K562 (cell line): ENCODE data around the gene LRRC10B. TPM values are rescaled to one million over a fixed set of nuclear protein-coding genes. Genes with fewer than 3 reads are reported as not detected.

Source experiments
- ATAC-seq: fragments of 200-7000 bp; cut with Tn5 transposase; 3 replicates; pipeline ENCODE4 v1.9.1; 2020; ENCODE audit warnings: moderate library complexity
- BruUV-seq: library from RNA; stranded (reverse); fragments of 400-500 nt; replicated peaks from 2 replicates; lab custom pipeline; 2021; lab: Mats Ljungman, UMichigan
- CTCF ChIA-PET: fragments of 300-600 bp; formaldehyde crosslinking; extraction: SDS; loops from one replicate; lab custom pipeline; 2021; ENCODE audit warnings: low intra/inter-chr PET ratio; lab: Yijun Ruan, JAX
- POLR2A ChIA-PET: fragments of 300-600, 350-650 bp; sonication (Branson Sonifier 250); formaldehyde crosslinking; extraction: SDS; loops from one replicate; lab custom pipeline; 2021; ENCODE audit warnings: antibody characterized with exemption, inconsistent platforms; lab: Yijun Ruan, JAX
- DNase-seq, 4 experiments: peaks; one replicate each; pipeline versions ENCODE4 v3.0.0 to v3.0.0-alpha.2; 2011 to 2018; ENCODE audit warnings: low spot score in 3 of 4, mixed read lengths in 3 of 4; ENCODE audit errors: extremely low read depth in 1 of 4
- FAIRE-seq: peaks from 2 replicates; lab custom pipeline; 2011; peaks lifted over from hg19 to GRCh38; lab: Jason Lieb, UNC
- H2AFZ ChIP-seq: 2 replicates; pipeline ENCODE4 v1.6.0; 2011; ENCODE audit warnings: low read depth, low read length, control low read depth, inconsistent platforms
- H3K27ac ChIP-seq: fragments of 200-600 bp; 3 replicates; pipeline ENCODE4 v1.8.0; 2011; ENCODE audit warnings: low read depth, mild to moderate bottlenecking, control low read depth, inconsistent platforms, low read length, moderate library complexity, mixed read lengths; ENCODE audit errors: extremely low read depth
- H3K27me3 ChIP-seq, 2 experiments: fragments of 300-600 bp in 1 of 2; 2 replicates in 1 of 2; 3 replicates in 1 of 2; pipeline versions ENCODE4 v1.6.0 to v1.8.0; 2011; ENCODE audit warnings: inconsistent platforms in 2 of 2, low read length in 2 of 2, mild to moderate bottlenecking in 1 of 2, mixed read lengths in 1 of 2, moderate library complexity in 1 of 2; ENCODE audit not compliant: control insufficient read depth in 2 of 2, insufficient read depth in 2 of 2
- H3K36me3 ChIP-seq: fragments of 300-600 bp; 3 replicates; pipeline ENCODE4 v1.8.0; 2011; ENCODE audit warnings: mild to moderate bottlenecking, low read length, inconsistent platforms; ENCODE audit not compliant: control insufficient read depth, insufficient read depth
- H3K4me1 ChIP-seq, 2 experiments: fragments of 200-600 bp in 1 of 2; replicated peaks in 1 of 2; 2 replicates in 1 of 2; 3 replicates in 1 of 2; pipeline versions ENCODE4 v1.5.1 to v1.8.0; 2011; ENCODE audit warnings: inconsistent platforms in 2 of 2, low read length in 2 of 2, mild to moderate bottlenecking in 1 of 2, mixed read lengths in 1 of 2, moderate library complexity in 1 of 2; ENCODE audit not compliant: control insufficient read depth in 2 of 2, insufficient read depth in 2 of 2
- H3K4me2 ChIP-seq: 2 replicates; pipeline ENCODE4 v1.6.1; 2011; ENCODE audit warnings: low read length, control low read depth, inconsistent platforms, mixed read lengths; ENCODE audit not compliant: insufficient read depth
- H3K4me3 ChIP-seq: fragments of 200-600 bp; sonication (generic), shearing (Covaris generic); 2 replicates; pipeline ENCODE4 v1.5.1; 2016; ENCODE audit warnings: control low read depth, inconsistent platforms
- H3K79me2 ChIP-seq: fragments of 200-600 bp; 3 replicates; pipeline ENCODE4 v1.8.0; 2011; ENCODE audit warnings: low read length, inconsistent platforms; ENCODE audit not compliant: control insufficient read depth, insufficient read depth
- H3K9ac ChIP-seq, 2 experiments: 2 replicates each; pipeline versions ENCODE4 v1.6.0 to v1.6.1; 2011; ENCODE audit warnings: low read depth in 2 of 2, low read length in 2 of 2, control low read depth in 1 of 2, inconsistent platforms in 1 of 2, mild to moderate bottlenecking in 1 of 2, mixed read lengths in 1 of 2; ENCODE audit not compliant: insufficient read depth in 1 of 2
- H3K9me1 ChIP-seq: one replicate; pipeline ENCODE4 v1.6.0; 2011; ENCODE audit warnings: inconsistent platforms, mild to moderate bottlenecking, low read length, moderate library complexity; ENCODE audit not compliant: control insufficient read depth, insufficient read depth
- H3K9me3 ChIP-seq: replicated peaks from 2 replicates; pipeline ENCODE4 v1.5.1; 2011; ENCODE audit warnings: low read depth, low read length, inconsistent platforms; ENCODE audit not compliant: control insufficient read depth, insufficient read depth
- H4K20me1 ChIP-seq: replicated peaks from 2 replicates; pipeline ENCODE4 v1.6.1; 2011; ENCODE audit warnings: low read length, inconsistent platforms, mixed read lengths; ENCODE audit not compliant: control insufficient read depth, insufficient read depth
- ARID2 ChIP-seq: fragments of 450-650 bp; IDR thresholded peaks from 2 replicates; pipeline ENCODE4 v1.6.1; 2017; ENCODE audit warnings: antibody characterized with exemption, mild to moderate bottlenecking
- SPI1 ChIP-seq: IDR thresholded peaks from 2 replicates; pipeline ENCODE4 v1.6.1; 2011; ENCODE audit warnings: low read depth, low read length, control low read depth, borderline replicate concordance
- ZNF57 ChIP-seq: fragments of 450-650 bp; formaldehyde crosslinking; IDR thresholded peaks from 2 replicates; pipeline ENCODE4 v1.4.0; 2020; ENCODE audit warnings: mild to moderate bottlenecking, moderate library complexity
- WGBS: fragments of 100-300 bp; shearing (Covaris generic); methylation state at CpG from one replicate; pipeline ENCODE4 v1.1.6; 2016; ENCODE audit warnings: low coverage, mixed read lengths; ENCODE audit not compliant: insufficient coverage; ENCODE audit errors: missing lambda C conversion rate; 5-methylcytosine and 5-hydroxymethylcytosine counted together
- in situ Hi-C: fragments of 300-500 bp; cut with MboI; formaldehyde crosslinking; loops from 4 replicates; pipeline ENCODE4 v1.15.0; 2018; ENCODE audit warnings: inconsistent platforms, mixed read lengths
- intact Hi-C: fragments of 100-400 bp; cut with micrococcal nuclease; formaldehyde crosslinking; loops from 2 replicates; pipeline ENCODE4 v1.14.2; 2022
- polyA plus RNA-seq, 8 experiments: library from polyadenylated mRNA; depleted of rRNA in 4 of 8; stranded (reverse) in 5 of 8; unstranded in 3 of 8; fragments of >200 nt; fragmentation: Nextera tagmentation in 2 of 8; fragmentation: Illumina TruSeq in 1 of 8; extraction: Ambion mirVana in 2 of 8; extraction: Trizol in 1 of 8; gene quantifications; 2 replicates each; pipeline versions ENCODE4 v1.2.1 to v1.2.3, GENCODE V29; 2011 to 2014; ENCODE audit warnings: inconsistent platforms in 1 of 8, missing spikeins in 1 of 8
- total RNA-seq, 7 experiments: library from RNA; depleted of rRNA in 6 of 7; stranded (reverse); fragments of >200 nt in 6 of 7; fragmentation: Illumina TruSeq in 2 of 7; extraction: Trizol in 2 of 7; gene quantifications; 2 replicates each; pipeline versions ENCODE4 v1.2.1 to v1.2.3, GENCODE V29; 2011 to 2021; ENCODE audit warnings: low replicate concordance in 1 of 7
- TF ChIP-seq, protein P1 (sequence below): sonication (generic); formaldehyde crosslinking; IDR thresholded peaks from 2 replicates; pipeline ENCODE4 v1.8.0; 2022; ENCODE audit warnings: mild to moderate bottlenecking, missing genetic modification reagents
- TF ChIP-seq, protein P2 (sequence below): fragments of 450-650 bp; IDR thresholded peaks from 2 replicates; pipeline ENCODE4 v1.6.1; 2017; ENCODE audit warnings: mild to moderate bottlenecking, moderate library complexity
- TF ChIP-seq, protein P3 (sequence below), 2 experiments: fragments of 450-650 bp; IDR thresholded peaks; 2 replicates each; pipeline ENCODE4 v1.6.1; 2016

Gene LRRC10B
- total and polyA plus RNA-seq, 9 of the 15 experiments (the other 6 are each of a cell fraction or from before 2014, with no cell fraction given): 0.11 TPM; not detected in 8

DNA sequence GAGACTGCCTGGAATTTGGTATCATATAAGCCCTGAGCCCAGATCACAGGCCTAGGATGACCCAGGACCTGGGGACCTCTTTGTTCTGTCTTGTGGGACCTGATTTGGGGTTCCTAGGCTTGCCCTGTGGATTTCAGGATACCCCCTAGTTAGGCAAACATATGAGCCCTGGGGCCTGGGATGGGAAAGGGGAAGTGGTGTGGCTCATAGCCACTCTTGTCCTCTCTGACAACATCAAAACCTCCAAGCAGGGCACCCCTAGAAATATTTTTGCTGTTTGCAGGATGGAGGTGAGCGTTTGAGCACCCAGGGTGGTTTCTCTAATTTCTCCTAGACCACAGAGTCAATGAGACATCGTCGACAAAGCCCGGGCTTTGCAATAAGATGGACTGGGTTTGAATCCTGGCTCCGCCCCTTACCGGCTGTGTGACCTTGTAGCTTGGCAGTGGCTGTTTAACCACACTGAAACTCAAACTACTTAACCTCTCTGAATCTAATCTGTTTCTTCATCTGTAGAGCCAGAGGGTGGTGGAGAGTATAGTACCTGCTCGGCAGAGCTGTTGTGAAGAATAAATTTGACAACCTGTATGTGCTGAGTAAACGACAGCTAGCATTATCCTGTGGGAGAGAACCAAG is 5.3 kb upstream of the LRRC10B start:
- peaks cover 11 to 44% of the 10 kb centered on the region in 2 experiments for H3K27me3 ChIP-seq
- peaks cover 4% of the 10 kb centered on the region for H3K9me1 ChIP-seq
- no peaks in the 10 kb centered on the region for H3K36me3 ChIP-seq
- H3K4me1 ChIP-seq: peaks cover 0 to 5% of the 10 kb centered on the region in 2 experiments; a peak in 3 of 5 replicates
- no peak for DNase-seq
- H3K27ac ChIP-seq: no peak overlapping the region
- FAIRE-seq: peak; percentile 32
- ChIA-PET POLR2A (no interaction called here), CTCF (no interaction called here)
- BruUV-seq: no TSS peak
- no peak overlapping the region for H2AFZ ChIP-seq
- 4% methylated on average over 8 of the region's 8 CpGs for WGBS
- H3K9me3 ChIP-seq: no peaks in the 10 kb centered on the region; the same call in 1 of the 2 replicates
- H3K79me2 ChIP-seq: no peaks in the 10 kb centered on the region
- no peak overlapping the region for H3K4me2 ChIP-seq
- intact Hi-C loops: no loop called here
- H3K9ac ChIP-seq: no peak overlapping the region
- TF ChIP-seq, protein P1, sequence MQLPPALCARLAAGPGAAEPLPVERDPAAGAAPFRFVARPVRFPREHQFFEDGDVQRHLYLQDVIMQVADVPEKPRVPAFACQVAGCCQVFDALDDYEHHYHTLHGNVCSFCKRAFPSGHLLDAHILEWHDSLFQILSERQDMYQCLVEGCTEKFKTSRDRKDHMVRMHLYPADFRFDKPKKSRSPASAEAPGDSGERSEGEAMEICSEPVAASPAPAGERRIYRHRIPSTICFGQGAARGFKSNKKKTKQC (CRISPR knock-in tag): no peak
- TF ChIP-seq SPI1: peak; percentile 86
- ATAC-seq: no peak
- H3K4me3 ChIP-seq: no peak overlapping the region
- 0 out of 2 replicates have a peak, but pooled peaks cover 4% of the 10 kb centered on the region for H4K20me1 ChIP-seq
- in situ Hi-C loops: no loop called here

DNA sequence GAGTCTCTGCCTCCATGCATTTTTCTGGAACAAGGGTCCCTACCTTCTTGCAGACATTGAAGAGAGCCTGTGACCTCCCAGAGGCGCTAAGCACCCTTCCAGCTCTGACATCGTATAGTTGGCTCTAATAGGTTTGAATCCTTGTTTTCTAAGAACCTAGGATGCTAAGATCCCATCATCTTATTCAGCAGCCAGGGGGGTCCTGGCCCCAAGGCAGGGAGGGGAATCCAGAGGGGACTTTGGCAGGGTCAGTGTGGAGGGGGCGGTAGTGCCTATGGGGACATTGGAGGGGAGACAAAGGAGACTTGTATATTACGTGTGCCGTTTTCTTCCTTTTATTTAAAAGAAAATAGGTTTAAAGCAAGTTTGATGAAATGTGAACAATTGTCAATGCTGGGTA is 3.4 kb upstream of the LRRC10B start:
- intact Hi-C loops: no loop called here
- BruUV-seq: no TSS peak
- Histone ChIP-seq H3K4me3 (no peak overlapping the region), H3K4me1 (peaks cover 0 to 23% of the 10 kb centered on the region in 2 experiments; a peak in 3 of 5 replicates), H3K9me3 (no peaks in the 10 kb centered on the region), H3K27ac (no peak overlapping the region), H3K9ac (no peak overlapping the region), H4K20me1 (0 out of 2 replicates have a peak, but pooled peaks cover 4% of the 10 kb centered on the region), H2AFZ (no peak overlapping the region), H3K27me3 (peaks cover 13 to 58% of the 10 kb centered on the region in 2 experiments), H3K9me1 (peaks cover 4% of the 10 kb centered on the region), H3K4me2 (no peak overlapping the region), H3K36me3 (no peaks in the 10 kb centered on the region), H3K79me2 (no peaks in the 10 kb centered on the region)
- CTCF ChIA-PET: no interaction called here
- no peak for FAIRE-seq
- WGBS: 8% methylated on average over 5 of the region's 5 CpGs
- no peak for ATAC-seq
- TF ChIP-seq ARID2: no peak
- TF ChIP-seq ZNF57 (CRISPR knock-in tag): no peak
- TF ChIP-seq, protein P2, sequence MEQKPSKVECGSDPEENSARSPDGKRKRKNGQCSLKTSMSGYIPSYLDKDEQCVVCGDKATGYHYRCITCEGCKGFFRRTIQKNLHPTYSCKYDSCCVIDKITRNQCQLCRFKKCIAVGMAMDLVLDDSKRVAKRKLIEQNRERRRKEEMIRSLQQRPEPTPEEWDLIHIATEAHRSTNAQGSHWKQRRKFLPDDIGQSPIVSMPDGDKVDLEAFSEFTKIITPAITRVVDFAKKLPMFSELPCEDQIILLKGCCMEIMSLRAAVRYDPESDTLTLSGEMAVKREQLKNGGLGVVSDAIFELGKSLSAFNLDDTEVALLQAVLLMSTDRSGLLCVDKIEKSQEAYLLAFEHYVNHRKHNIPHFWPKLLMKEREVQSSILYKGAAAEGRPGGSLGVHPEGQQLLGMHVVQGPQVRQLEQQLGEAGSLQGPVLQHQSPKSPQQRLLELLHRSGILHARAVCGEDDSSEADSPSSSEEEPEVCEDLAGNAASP: no peak
- TF ChIP-seq, protein P3, sequence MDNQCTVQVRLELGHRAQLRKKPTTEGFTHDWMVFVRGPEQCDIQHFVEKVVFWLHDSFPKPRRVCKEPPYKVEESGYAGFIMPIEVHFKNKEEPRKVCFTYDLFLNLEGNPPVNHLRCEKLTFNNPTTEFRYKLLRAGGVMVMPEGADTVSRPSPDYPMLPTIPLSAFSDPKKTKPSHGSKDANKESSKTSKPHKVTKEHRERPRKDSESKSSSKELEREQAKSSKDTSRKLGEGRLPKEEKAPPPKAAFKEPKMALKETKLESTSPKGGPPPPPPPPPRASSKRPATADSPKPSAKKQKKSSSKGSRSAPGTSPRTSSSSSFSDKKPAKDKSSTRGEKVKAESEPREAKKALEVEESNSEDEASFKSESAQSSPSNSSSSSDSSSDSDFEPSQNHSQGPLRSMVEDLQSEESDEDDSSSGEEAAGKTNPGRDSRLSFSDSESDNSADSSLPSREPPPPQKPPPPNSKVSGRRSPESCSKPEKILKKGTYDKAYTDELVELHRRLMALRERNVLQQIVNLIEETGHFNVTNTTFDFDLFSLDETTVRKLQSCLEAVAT (IDR thresholded peaks at IDR 0.05): no peak
- DNase-seq: no peak
- in situ Hi-C loops: no loop called here
- POLR2A ChIA-PET: no interaction called here
